ENCODE results near the gene ATL1.

DNA sequence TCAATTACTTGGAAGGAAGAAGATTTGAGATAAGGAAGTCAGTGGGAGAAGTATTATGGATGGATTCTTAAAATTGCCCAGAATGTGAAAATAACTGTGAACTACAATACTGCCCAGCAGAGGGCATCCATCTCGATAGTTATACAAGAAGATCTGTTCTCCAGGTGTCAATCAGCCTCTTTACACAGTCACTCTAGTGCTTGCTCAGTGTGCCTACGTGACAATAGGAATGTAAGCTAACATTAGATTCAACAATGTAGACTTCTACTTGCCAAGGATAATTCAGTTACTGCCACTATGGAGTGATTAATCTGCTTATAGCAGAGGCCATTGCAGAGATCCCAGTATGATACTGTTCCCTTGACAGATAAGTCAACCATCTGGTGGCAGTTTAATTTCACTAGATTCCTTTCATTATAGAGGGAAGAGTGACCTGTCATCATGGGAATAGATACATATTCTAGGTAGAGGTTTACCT is 17.0 kb upstream of the ATL1 start:
- TF ChIP-seq POLR2A (IDR thresholded peaks at IDR 0.05) (no peak), CTCF (IDR thresholded peaks at IDR 0.05) (peak; percentile 38 to 59 (median 55))

Measured in gastroesophageal sphincter (tissue), 3 donors.